HG02973 (cell line): Measurements from ENCODE around the gene EFHC1.

Experiments used
- ATAC-seq: cut with Tn5 transposase; IDR thresholded peaks from one replicate; pipeline ENCODE4 v1.9.1; 2021; ENCODE audit warnings: moderate library complexity; ENCODE audit not compliant: unreplicated experiment

EFHC1 gene

DNA sequence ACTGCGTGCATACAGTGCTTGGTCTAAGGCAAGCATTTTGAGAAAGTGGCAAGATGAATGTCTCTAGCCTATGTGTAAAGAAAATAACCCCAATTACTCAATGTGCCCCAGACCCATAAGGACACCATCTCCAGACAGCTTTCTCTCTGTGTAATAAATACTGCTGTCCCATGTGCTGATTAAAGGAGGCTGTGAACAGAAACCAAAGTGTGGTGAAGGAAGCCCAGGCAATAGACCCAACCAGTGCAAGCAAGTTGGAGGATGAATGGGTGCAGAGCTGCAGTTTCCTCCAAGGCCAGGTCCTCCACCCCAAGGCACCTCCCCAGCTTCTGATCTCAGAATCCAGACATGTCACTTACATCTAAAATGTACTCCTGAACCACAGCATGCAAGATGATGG lies 96.1 kb downstream of the EFHC1 start:
- no peak for ATAC-seq

DNA sequence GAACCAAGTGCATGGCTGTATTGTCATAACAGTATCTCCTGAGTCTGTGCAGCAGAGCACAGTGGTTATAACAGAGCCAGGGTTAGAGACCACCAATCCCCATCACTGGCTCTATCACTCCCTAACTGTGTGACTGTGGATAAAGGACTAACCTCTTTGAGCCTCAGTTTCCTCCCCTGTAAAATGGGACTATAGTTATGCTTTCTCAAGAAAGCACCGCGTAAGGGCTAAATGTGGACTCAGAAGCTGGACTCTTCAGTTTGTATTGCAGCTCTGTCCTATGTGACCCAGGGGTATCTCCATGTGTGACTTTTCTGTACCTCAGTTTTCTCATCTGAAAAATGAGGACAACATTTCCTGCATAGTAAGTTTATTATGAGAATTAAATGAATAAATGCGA lies 96.8 kb downstream of the EFHC1 start:
- no peak for ATAC-seq

DNA sequence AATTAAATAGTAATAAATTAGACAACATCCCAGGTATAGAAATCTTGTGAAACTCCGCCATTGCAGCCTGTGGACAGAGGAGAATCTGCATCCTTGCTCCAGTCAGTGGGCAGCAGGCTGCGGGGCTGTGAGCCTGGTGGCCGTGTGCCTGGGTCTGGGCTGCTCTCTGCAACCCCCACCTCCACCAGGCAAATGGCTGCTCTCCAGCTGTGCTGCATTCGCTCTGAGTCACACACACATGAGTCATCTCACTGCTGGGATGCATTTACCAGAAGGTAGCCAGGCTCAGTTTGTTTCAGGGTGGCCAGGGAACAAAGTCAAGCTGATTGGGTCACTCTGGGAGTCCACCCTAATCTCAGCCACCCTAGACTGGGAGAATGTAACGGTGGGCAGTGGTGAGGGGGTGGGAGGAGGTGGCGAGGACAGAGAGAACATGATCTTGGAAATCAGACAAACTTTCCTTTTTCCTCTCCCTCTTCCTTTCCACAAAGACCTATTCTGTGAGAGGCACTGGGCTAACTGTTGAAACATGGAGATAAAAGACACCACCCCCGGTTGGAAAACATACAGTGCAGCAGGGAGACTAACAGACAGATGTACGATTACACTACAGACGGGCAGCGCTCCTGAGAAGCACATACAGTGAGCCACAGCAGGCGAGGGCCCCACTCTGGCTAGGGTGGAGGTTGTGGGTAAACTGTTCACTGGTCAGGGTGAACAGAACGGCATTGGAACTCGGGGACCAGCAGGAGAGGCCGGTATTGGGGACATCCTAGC lies 97.5 kb downstream of the EFHC1 start:
- ATAC-seq, result peak; percentile 96

DNA sequence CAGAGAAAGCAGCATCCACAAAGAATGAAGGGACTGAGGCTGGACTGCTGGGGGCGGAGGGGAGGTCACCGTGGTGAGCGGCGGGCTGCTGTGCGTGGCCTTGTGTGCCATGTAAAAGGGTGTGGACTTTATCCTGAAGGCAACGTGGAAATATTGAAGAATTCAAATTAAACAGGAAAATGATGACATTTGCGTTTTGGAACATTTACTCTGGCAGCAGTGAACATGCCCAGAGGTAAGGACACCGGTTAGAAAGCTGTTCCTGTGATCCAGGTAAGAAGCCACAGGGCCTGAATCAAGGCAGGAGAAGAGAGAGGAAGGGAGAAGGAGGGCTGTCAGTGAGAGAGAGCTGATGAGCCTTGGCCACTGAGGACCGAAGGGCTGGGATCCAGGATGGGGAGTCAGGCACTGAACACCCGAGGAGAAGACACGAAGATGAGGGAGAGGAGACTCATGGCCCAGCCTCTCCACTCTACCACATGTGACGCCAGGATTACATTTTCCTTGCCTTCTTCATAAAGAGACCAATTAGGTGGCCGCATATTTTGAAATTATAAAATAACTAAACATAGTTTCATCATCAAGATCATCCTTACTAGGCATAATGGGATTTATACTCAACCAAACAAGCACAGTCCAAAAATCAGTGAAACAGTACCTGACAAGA lies 98.3 kb downstream of the EFHC1 start:
- no peak for ATAC-seq

DNA sequence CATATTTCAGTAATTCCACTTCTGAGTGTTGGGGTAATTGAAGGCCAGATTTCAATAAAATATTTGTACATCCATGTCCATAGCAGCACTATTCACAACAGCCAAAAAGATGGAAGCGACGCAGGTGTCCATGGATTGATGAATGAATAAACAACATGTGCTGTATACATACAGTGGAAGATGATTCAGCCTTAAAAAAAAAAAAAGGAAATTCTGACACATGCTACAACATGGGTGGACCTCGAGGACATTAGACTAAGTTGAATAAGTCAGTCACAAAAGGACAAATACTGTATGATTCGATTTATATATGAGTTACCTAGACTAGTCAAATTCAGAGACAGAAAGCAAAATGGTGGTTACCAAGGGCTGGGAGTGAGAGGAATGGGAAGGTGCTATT lies 99.5 kb downstream of the EFHC1 start:
- no peak for ATAC-seq

DNA sequence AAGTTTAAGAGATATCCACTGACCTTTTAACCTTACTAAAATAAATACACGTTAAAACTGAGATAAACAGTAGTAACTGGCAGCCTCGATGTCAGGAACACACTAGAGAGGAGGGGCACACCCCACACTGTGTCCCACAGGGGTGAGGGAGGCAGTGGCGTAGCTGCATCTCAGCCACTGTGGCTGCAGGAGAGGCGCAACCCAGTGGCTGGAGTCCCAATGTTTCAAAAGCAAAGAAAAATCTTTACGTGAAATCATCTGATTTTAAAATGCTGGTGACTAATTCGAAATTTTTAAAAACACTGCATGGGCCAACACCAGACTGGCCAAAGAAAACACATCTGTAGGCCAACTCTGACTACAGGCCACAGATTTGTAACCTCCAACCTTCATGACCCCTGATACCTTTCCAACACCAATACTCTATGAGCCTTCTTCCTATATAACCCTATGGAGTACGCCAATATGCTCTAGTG lies 102.0 kb downstream of the EFHC1 start:
- ATAC-seq, result no peak

DNA sequence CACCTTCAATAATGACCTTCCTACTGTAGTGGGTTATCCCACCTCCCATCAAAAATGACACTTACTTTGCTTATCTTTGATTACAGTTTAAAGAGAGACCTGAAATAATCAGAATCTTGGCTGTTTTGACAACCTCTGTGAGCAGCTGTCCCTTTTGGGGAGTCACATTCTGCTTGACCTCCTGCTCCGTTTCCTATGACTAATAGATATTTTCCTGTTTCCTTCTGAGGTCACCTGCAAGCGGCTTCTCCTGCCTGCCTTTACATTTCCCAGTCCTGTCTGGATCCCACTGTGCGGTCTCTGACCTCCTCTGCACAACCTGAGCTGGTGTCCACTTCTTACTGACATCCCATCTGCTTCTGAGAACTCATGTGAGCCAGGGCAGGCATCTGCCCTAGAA lies 102.5 kb downstream of the EFHC1 start:
- ATAC-seq, result no peak

DNA sequence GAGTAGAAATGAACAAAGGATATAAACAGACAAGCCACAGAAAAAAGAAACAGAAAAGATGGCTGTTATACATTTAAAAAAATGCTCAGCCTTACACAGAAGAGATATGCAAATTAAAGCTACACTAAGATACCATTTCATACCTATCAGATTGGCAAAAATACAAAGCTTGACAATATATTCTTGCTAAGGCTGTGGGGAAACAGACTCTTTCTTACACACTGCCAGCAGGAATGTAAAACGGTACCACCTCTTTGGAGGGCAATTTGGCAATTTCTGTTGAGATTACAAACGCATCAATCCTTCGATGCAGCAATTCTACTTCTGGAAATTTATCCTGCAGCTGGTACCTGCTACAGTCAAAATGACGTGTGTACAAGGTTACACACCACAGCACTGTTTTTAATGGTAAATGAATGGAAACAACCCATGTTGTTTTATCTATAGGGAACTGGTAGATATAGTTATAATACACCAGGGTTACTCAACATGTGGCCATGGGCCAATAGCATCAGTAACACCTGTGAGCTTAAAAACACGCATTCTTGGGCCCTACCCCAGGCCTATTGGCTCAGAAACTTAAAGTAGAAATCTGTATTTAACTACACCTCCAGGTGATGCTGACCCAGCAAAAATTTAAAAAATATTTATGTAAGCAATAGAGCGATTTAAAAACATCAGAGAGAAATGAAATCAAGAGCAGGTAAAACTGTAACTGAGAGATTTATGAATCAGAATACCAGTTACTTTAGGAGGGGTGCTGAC lies 103.4 kb downstream of the EFHC1 start:
- ATAC-seq, result no peak

DNA sequence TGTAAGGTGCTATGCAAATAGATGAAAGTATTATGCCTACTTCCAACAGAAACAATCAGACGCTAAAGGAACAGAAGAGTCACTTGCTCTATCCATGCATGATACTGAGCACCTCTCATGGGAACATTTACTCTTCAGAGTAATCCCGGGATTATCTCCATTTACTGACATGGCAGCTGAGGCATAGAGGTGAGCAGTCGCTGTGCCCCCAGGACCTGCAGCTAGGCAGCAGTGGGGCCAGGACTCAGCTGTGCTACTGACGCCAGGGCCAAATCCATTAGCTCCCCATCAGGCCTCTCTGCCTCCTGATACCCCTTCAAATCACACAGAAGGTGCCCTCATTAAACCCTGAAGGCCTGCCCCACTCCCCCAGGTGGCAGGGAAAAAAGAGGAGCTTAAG lies 104.8 kb downstream of the EFHC1 start:
- no peak for ATAC-seq

DNA sequence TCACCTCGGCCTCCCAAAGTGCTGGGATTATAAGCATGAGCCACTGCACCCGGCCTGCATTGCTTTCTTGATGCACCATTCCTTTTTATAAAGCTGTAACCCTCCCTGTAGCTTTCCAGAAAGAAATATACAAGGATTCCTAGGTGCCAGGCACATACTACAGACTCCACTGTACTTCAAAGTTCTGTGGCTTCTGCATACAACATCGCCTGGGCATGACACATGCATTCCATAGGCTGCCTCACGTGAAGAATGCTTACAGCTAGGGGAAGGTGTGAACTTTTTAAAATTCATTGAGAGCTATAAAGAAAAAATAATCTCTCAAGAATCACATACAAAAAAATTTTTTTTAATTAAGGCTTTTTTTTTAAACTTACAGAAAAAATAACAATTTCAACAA lies 106.5 kb downstream of the EFHC1 start:
- ATAC-seq, result no peak

DNA sequence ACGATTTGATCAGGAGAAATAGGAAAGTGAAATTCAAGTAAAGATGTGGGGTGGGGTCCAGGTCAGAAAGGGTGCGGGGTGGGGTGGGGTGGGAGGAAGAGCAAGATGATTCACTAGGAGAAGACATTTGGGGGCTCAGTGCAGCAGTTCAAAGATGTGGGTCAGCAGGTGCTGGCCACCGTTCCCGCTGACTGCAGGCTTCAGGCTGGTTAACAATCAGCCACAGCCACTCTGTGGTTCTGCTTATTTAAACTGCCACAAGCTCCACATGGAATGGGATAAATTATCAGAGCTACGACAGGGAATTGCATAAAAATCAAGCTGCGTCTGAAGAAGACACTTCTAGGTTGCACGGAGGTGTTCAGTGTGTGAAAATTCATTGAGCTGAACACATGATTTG lies 107.3 kb downstream of the EFHC1 start:
- ATAC-seq, result no peak

DNA sequence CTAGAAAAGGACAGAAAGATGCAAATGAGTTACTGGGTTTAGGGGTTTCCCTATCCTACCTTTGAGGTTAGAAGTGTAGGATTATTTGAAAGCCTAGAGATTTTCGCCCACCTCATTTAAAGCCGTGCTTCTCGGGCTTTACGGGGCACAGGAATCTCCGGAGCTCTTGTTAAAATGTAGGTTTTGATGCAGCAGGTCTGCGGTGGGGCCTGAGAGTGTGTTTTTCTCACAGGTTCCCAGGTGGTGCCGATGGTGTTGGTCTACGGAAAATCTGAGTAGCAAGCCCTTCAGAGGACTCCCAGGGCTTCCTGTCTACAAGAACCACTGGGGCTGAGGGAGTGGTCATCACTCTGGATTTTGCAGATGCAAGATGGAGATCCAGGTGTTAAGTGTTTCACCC lies 109.2 kb downstream of the EFHC1 start:
- ATAC-seq, result peak; percentile 68

DNA sequence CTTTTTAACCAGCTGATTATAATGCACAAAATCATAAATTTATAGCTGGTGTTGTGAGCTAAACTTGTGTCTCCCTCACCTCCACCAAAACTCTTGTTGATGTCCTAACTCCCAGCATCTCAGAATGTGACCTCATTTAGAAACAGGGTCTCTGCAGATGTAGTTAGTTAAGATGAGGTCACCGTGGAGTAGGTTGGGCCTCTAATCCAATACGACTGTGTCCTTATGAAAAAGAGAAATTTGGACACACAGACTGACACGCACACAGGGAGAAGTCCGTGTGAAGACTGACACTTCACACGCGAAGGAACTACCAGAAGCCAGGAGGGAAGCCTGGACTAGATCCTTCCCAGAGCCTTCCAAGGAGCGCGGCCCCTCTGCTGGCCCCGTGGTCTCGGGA lies 110.2 kb downstream of the EFHC1 start:
- ATAC-seq, result no peak

DNA sequence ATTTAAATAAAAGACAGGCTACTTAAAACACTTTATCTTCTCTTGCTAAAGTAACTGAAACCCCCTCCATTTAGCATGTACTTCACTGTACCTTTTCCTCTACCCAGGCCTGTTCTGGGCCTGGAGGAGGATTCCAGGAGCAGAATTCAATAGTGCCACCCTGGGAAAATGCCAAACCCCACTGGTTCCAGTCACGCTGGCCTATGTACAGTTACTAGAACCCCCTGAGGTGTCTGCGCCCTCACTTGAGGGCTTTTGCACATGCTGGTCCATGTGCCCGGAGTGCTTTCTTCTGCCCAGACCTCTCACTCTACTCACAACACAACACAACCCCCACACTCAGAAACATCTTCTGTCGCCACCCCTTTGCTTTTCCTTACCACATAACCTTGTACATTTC lies 111.3 kb downstream of the EFHC1 start:
- ATAC-seq, result no peak

DNA sequence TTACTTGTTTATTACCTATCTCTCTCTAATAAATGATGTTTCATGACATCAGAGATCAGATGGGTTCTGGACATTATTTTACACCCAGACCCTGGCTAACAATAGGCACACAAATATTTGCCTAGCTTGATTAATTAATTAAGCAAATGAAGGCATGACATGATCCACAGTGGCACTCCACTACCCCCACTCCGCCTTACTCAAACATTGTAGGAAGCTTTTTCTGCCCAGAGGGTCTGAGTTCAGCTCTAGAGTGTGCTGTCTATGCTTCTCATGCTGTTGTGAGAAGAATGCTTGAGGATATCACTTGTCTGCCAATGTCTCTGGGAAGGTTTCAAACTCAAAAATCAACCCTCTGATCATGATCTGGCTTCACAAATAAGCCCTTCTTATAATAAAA lies 111.7 kb downstream of the EFHC1 start:
- ATAC-seq, result no peak

DNA sequence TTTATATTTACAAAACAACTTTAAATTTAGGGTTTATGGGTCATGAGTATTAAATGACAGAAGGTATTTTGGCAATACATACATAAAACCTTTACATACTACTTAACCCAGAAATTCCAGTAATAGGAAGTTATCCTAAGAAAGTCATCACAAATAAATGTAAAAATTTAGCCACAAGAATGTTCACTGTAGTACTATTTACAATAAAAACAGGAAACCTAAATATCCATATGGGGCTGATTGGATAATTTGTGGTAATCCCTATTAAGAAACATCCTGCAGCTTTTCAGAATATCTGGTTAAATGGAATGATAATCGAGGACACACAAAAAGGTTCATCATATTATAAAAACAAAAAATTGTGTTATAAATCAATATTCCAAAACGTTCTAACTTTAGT lies 112.3 kb downstream of the EFHC1 start:
- ATAC-seq, result no peak

DNA sequence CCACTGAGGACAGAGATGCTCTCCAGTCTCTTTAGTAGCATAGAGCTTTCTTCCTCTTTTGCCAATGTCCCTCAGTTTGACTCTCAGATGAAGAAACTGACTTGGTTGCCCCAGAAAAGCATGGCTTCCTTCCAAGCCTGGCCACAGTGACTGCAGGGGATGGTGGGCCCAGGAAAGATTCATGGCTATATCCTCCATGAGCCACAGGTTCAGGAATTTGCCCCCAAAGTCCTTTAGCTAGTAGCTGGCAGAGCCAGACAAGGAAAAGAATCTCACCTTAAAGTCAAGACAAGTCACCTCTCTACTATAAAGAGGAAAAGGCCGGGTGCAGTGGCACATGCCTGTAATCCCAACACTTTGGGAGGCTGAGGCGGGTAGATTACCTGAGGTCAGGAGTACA lies 113.3 kb downstream of the EFHC1 start:
- no peak for ATAC-seq

DNA sequence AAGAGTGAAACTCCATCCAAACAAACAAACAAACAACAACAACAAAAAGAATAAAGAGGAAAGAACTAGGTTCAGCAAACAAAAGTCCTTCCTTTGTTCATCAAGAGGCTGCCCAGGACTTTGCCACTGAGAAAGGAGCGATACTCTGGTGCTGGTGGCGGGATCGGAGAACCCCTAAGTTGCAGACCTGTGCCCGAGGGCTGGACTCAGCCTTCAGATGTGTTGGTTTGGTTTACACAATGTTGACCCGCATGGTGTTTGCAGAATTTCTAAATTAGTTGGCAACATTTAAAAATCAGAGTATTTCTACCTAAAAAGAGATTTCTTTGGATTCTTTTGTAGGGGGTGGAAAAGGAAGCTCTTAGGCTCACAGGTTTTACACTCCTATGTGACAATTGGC lies 114.2 kb downstream of the EFHC1 start:
- no peak for ATAC-seq

DNA sequence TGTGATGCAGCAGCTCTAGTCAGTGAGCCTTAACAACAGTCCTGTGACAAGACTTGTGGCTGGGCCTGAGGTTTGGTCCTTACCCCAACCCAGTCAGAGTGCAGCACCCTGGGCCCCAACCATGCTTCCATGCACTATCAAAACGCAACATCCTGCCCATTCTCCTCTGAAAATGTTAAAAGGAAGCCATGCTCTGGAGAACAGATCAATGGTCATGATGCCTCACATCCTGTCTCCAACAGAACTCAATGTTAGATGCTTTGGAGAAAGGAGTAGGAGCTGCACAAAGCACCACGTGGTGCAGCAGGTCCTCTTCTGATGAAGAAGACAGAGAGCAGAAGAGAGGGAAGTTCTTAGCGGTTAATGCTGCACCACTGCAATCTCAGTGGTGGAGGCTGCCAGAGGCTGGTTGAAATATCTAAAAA lies 114.8 kb downstream of the EFHC1 start:
- no peak for ATAC-seq

DNA sequence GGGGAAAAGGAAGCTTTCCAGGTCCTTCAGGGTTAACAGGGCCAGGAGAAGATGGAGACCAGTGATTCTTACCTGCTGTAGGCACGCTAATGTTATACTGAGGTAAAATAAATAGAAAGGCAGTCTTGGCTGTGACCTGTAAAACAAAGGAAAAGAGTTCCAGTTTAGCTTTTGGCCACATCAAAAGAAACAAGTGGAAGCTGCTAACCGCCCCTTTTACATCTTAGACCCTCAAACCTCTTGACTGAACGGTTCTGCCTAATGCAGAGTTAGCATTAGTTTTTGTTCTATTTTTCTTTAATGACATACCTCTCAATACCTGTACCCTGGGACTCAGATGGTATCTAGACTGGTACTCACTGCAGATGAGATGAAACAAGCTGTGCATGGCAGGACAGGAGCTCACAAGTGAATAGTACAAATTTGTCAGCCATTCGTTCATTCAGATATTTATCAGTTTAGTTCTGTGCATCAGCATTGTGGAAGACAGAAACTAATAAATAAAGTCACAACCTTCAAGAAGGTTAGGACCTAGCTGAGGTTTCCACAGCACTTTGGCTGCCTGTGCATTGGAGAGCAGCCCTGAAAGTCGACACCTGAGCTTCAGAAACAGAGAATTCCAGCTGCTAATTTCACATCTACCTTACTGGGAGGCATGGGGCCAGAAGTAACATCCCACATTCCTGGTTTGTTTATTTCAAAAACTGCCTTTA lies 115.7 kb downstream of the EFHC1 start:
- no peak for ATAC-seq

DNA sequence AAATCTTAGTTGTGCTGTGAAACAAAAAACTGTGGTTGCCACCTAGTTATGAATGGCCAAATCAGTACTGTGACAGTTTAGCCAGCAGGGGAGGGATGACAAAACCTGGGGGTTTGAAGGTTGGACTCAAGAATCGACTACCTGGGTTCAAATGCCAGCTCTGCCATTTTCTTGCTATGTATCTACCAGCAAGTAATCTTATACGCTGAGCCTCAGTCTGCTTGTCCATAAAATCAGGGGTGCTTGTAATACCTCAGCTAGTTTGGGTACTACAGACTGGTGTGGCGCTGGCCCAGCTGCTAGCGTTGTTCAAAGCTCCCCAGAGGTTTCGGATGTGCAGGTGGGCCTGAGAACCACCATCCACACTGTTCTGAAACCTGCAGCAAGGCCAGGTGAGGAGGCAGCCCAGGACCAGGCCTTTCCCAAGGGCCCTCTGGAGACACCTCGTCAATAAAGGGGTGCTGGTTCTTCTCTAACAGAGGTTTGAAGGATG lies 116.3 kb downstream of the EFHC1 start:
- ATAC-seq, result peak; percentile 22
